ENCODE data around the gene TEKT3.

Gene TEKT3

DNA sequence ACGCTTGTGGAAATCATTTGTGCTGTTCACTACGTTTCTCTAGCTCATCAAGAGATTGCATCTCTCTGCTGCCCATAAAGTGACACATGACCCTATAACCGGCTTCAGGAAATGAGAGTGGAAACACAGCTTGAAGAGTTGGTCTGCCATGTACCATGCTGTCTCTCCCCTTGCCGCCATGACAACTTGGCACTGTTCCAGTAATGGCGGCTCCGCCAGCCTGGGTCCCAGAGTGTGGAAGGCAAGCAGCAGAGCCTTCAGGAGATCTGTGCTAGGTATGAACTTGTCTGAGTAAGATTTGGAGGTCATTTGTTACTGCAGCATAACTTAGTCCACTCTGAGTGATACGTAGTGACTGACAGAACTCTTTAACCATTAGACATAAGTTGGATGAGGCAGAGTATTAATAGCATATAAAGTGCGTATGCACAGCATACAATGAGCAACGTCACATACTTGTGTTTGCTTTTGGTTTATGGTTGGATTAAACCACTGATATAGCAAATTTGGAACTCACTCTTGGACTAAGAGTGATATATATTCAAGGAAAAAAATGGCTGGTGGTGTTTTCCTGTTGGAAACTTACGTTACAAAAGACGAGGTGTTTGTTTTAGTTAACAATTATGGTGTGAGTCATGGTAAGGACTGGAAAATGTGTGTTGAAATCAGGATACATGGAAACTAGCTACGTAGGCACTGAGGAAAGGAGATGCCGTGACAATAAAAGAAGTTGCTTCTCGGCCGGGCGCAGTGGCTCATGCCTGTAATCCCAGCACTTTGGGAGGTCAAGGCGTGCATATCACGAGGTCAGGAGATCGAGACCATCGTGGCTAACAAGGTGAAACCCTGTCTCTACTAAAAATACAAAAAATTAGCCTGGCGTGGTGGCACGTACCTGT lies 51.9 kb downstream of the TEKT3 start:
- no peaks in the 10 kb centered on the region for H3K9me3 ChIP-seq (ENCODE audit: control insufficient read depth, insufficient read depth, low read depth, low read length)
- no peak overlapping the region for H3K27ac ChIP-seq (ENCODE audit: extremely low read depth, low read depth, low read length)
- CTCF ChIA-PET, result no interaction called here
- TF ChIP-seq INSM2 (tag by site-specific recombination; IDR thresholded peaks at IDR 0.05) (no peak), YY2 (tag by site-specific recombination; IDR thresholded peaks at IDR 0.05) (peak; percentile 38; the same call in 1 of the 2 replicates), SETDB1 (IDR thresholded peaks at IDR 0.05; ENCODE audit: insufficient read length, low read length) (peak; percentile 56), EGR2 (tag by site-specific recombination; IDR thresholded peaks at IDR 0.05; ENCODE audit: low read depth) (no peak), ZNF600 (tag by site-specific recombination; IDR thresholded peaks at IDR 0.05) (no peak), ZNF133 (tag by site-specific recombination; IDR thresholded peaks at IDR 0.05) (peak; percentile 40; the same call in 1 of the 2 replicates), MYNN (tag by site-specific recombination; IDR thresholded peaks at IDR 0.05; ENCODE audit: borderline replicate concordance) (no peak), TRIM28 (IDR thresholded peaks at IDR 0.05; ENCODE audit: borderline replicate concordance, low read length) (peak; percentile 95), ZNF114 (tag by site-specific recombination; IDR thresholded peaks at IDR 0.05) (no peak), YY1 (tag by site-specific recombination; IDR thresholded peaks at IDR 0.05) (peak; percentile 50; the same call in 1 of the 2 replicates), ZNF549 (tag by site-specific recombination; IDR thresholded peaks at IDR 0.05) (no peak)
- TF ChIP-seq, protein P1, sequence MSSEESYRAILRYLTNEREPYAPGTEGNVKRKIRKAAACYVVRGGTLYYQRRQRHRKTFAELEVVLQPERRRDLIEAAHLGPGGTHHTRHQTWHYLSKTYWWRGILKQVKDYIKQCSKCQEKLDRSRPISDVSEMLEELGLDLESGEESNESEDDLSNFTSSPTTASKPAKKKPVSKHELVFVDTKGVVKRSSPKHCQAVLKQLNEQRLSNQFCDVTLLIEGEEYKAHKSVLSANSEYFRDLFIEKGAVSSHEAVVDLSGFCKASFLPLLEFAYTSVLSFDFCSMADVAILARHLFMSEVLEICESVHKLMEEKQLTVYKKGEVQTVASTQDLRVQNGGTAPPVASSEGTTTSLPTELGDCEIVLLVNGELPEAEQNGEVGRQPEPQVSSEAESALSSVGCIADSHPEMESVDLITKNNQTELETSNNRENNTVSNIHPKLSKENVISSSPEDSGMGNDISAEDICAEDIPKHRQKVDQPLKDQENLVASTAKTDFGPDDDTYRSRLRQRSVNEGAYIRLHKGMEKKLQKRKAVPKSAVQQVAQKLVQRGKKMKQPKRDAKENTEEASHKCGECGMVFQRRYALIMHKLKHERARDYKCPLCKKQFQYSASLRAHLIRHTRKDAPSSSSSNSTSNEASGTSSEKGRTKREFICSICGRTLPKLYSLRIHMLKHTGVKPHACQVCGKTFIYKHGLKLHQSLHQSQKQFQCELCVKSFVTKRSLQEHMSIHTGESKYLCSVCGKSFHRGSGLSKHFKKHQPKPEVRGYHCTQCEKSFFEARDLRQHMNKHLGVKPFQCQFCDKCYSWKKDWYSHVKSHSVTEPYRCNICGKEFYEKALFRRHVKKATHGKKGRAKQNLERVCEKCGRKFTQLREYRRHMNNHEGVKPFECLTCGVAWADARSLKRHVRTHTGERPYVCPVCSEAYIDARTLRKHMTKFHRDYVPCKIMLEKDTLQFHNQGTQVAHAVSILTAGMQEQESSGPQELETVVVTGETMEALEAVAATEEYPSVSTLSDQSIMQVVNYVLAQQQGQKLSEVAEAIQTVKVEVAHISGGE (tag by site-specific recombination; conservative IDR thresholded peaks at IDR 0.05; ENCODE audit: low read depth), result no peak
- TF ChIP-seq, protein P2, sequence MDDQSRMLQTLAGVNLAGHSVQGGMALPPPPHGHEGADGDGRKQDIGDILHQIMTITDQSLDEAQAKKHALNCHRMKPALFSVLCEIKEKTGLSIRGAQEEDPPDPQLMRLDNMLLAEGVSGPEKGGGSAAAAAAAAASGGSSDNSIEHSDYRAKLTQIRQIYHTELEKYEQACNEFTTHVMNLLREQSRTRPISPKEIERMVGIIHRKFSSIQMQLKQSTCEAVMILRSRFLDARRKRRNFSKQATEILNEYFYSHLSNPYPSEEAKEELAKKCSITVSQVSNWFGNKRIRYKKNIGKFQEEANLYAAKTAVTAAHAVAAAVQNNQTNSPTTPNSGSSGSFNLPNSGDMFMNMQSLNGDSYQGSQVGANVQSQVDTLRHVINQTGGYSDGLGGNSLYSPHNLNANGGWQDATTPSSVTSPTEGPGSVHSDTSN (CRISPR knock-in tag; IDR thresholded peaks at IDR 0.05), result no peak
- POLR2A ChIA-PET, result no interaction called here
- no peaks in the 10 kb centered on the region for H3K4me1 ChIP-seq (ENCODE audit: control insufficient read depth, insufficient read depth, low read length)
- H3K36me3 ChIP-seq (ENCODE audit: control insufficient read depth in 2 of 2, insufficient read depth in 1 of 2, low read length in 2 of 2), result no peaks in the 10 kb centered on the region
- H3K4me3 ChIP-seq (ENCODE audit: low read depth, low read length), result no peak overlapping the region

DNA sequence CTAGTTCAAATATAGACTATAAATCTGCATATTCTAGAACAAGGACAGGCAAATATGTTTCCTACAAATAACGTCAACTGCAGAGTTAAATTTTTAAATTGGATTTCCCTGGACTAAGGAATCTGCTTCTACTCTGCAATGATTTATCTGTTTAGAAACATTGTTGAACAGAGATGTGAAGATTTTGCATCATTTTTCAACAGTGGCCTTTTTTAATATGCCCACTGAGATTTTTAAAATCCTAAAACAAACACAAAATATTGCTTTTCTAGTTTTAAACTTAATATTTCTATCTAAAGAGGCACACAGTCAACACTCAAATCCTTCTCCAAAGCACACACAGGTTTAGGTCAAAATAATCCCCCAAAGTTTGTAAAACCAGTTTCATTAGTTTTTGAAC lies 52.5 kb downstream of the TEKT3 start:
- ChIA-PET POLR2A (no interaction called here), CTCF (no interaction called here)
- Histone ChIP-seq H3K36me3 (ENCODE audit: control insufficient read depth in 2 of 2, insufficient read depth in 1 of 2, low read length in 2 of 2) (no peaks in the 10 kb centered on the region), H3K4me1 (ENCODE audit: control insufficient read depth, insufficient read depth, low read length) (no peaks in the 10 kb centered on the region), H3K9me3 (ENCODE audit: control insufficient read depth, insufficient read depth, low read depth, low read length) (no peaks in the 10 kb centered on the region), H3K4me3 (ENCODE audit: low read depth, low read length) (no peak overlapping the region), H3K27ac (ENCODE audit: extremely low read depth, low read depth, low read length) (no peak overlapping the region)
- TF ChIP-seq IKZF3 (tag by site-specific recombination; IDR thresholded peaks at IDR 0.05) (no peak), TCF7L2 (IDR thresholded peaks at IDR 0.05; ENCODE audit: borderline replicate concordance, low read depth, low read length) (no peak), ZNF843 (tag by site-specific recombination; IDR thresholded peaks at IDR 0.05) (no peak), ZNF10 (tag by site-specific recombination; IDR thresholded peaks at IDR 0.05) (no peak)
- TF ChIP-seq, protein P3, sequence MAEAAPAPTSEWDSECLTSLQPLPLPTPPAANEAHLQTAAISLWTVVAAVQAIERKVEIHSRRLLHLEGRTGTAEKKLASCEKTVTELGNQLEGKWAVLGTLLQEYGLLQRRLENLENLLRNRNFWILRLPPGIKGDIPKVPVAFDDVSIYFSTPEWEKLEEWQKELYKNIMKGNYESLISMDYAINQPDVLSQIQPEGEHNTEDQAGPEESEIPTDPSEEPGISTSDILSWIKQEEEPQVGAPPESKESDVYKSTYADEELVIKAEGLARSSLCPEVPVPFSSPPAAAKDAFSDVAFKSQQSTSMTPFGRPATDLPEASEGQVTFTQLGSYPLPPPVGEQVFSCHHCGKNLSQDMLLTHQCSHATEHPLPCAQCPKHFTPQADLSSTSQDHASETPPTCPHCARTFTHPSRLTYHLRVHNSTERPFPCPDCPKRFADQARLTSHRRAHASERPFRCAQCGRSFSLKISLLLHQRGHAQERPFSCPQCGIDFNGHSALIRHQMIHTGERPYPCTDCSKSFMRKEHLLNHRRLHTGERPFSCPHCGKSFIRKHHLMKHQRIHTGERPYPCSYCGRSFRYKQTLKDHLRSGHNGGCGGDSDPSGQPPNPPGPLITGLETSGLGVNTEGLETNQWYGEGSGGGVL (tag by site-specific recombination; IDR thresholded peaks at IDR 0.05), result no peak
- TF ChIP-seq, protein P4, sequence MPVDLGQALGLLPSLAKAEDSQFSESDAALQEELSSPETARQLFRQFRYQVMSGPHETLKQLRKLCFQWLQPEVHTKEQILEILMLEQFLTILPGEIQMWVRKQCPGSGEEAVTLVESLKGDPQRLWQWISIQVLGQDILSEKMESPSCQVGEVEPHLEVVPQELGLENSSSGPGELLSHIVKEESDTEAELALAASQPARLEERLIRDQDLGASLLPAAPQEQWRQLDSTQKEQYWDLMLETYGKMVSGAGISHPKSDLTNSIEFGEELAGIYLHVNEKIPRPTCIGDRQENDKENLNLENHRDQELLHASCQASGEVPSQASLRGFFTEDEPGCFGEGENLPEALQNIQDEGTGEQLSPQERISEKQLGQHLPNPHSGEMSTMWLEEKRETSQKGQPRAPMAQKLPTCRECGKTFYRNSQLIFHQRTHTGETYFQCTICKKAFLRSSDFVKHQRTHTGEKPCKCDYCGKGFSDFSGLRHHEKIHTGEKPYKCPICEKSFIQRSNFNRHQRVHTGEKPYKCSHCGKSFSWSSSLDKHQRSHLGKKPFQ (tag by site-specific recombination; IDR thresholded peaks at IDR 0.05), result no peak
